Measurements from ENCODE around the gene SHISA9.

DNA sequence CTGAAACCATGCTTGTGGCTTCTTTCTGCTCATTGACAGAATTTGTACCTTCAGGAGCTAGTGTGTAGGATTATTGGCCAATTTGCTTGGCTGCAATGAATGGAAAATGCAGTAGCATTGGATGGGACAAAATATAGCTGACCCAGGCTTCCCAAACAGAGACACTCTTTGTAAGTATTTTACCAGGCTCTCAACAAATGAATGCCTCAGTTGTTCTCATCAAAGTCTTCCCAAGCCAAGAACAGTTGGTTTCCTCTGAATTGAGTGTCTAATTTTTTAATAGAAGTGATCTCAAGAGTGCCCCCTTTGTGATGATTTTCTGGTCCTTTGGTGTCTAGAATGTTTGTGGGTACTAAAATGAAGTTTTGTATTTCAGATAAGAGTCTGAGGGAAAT, 140.9 kb downstream of the SHISA9 start:
- TF ChIP-seq, protein P1, sequence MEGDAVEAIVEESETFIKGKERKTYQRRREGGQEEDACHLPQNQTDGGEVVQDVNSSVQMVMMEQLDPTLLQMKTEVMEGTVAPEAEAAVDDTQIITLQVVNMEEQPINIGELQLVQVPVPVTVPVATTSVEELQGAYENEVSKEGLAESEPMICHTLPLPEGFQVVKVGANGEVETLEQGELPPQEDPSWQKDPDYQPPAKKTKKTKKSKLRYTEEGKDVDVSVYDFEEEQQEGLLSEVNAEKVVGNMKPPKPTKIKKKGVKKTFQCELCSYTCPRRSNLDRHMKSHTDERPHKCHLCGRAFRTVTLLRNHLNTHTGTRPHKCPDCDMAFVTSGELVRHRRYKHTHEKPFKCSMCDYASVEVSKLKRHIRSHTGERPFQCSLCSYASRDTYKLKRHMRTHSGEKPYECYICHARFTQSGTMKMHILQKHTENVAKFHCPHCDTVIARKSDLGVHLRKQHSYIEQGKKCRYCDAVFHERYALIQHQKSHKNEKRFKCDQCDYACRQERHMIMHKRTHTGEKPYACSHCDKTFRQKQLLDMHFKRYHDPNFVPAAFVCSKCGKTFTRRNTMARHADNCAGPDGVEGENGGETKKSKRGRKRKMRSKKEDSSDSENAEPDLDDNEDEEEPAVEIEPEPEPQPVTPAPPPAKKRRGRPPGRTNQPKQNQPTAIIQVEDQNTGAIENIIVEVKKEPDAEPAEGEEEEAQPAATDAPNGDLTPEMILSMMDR (IDR thresholded peaks at IDR 0.05) = no peak
- TF ChIP-seq POLR2A (IDR thresholded peaks at IDR 0.05) = no peak
